ENCODE results near the gene GAMT. TPM values are rescaled to one million over a fixed set of nuclear protein-coding genes. Genes with fewer than 3 reads are reported as not detected.

Gene GAMT
- total and polyA plus RNA-seq, 2 of the 13 experiments (the other 11 are each of a cell fraction or from before 2014, with no cell fraction given), result 115 to 124 TPM

- TF ChIP-seq ZFAT (CRISPR knock-in tag; conservative IDR thresholded peaks at IDR 0.05) (peak; percentile 82; the same call in 1 of the 2 replicates), FOXK1 (CRISPR knock-in tag; IDR thresholded peaks at IDR 0.05; ENCODE audit: borderline replicate concordance, low read depth) (peak; percentile 94), PPARG (CRISPR knock-in tag; conservative IDR thresholded peaks at IDR 0.05) (no peak; the same call in none of the 2 replicates), RFX1 (IDR thresholded peaks at IDR 0.05) (no peak), ATF7-NPFF (CRISPR knock-in tag; IDR thresholded peaks at IDR 0.05; ENCODE audit: low read depth) (peak; percentile 94), IKZF4 (CRISPR knock-in tag; IDR thresholded peaks at IDR 0.05; ENCODE audit: borderline replicate concordance, low read depth, not compliant biosample characterization) (peak; percentile 93), EEA1 (CRISPR knock-in tag; IDR thresholded peaks at IDR 0.05; ENCODE audit: borderline replicate concordance) (peak; percentile 65; the same call in 1 of the 2 replicates), MEIS1 (CRISPR knock-in tag; IDR thresholded peaks at IDR 0.05; ENCODE audit: borderline replicate concordance) (peak; percentile 49), SMARCC2 (IDR thresholded peaks at IDR 0.05) (no peak), ZNF33B (CRISPR knock-in tag; IDR thresholded peaks at IDR 0.05) (no peak), NCOA5 (CRISPR knock-in tag; IDR thresholded peaks at IDR 0.05) (no peak), ZBTB4 (CRISPR knock-in tag; IDR thresholded peaks at IDR 0.05; ENCODE audit: borderline replicate concordance) (peak; percentile 90), ZC3H13 (CRISPR knock-in tag; IDR thresholded peaks at IDR 0.05) (peak; percentile 94), ZNF367 (CRISPR knock-in tag; IDR thresholded peaks at IDR 0.05; ENCODE audit: borderline replicate concordance) (peak; percentile 79; the same call in 1 of the 2 replicates), HNF4G (IDR thresholded peaks at IDR 0.05; ENCODE audit: borderline replicate concordance, low read depth, low read length) (peak; percentile 72; the same call in 1 of the 2 replicates), HNF4G (CRISPR knock-in tag; IDR thresholded peaks at IDR 0.05; ENCODE audit: borderline replicate concordance, low read depth) (peak; percentile 91), FOXO1 (CRISPR knock-in tag; IDR thresholded peaks at IDR 0.05) (peak; percentile 86), MLX (CRISPR knock-in tag; IDR thresholded peaks at IDR 0.05) (peak; percentile 86), MED8 (CRISPR knock-in tag; IDR thresholded peaks at IDR 0.05; ENCODE audit: insufficient replicate concordance) (peak; percentile 98), ZBTB42 (CRISPR knock-in tag; IDR thresholded peaks at IDR 0.05) (no peak), SETDB1 (CRISPR knock-in tag; IDR thresholded peaks at IDR 0.05; ENCODE audit: borderline replicate concordance) (no peak), NONO (IDR thresholded peaks at IDR 0.05) (no peak), NONO (CRISPR knock-in tag; conservative IDR thresholded peaks at IDR 0.05) (peak; percentile 99), PHF8 (CRISPR knock-in tag; IDR thresholded peaks at IDR 0.05) (peak; percentile 99), YEATS4 (CRISPR knock-in tag; IDR thresholded peaks at IDR 0.05; ENCODE audit: borderline replicate concordance) (peak; percentile 99)
These were observed 36.9 kb upstream of the GAMT start, which contains the start of gene RPS15 (continued) for GRCh38 chr19:1438035-1438932.

All from HepG2 (cell line).